Liver (tissue), 9 donors: ENCODE results near the gene CCM2. TPM values are rescaled to one million over a fixed set of nuclear protein-coding genes. Genes with fewer than 3 reads are reported as not detected.

Source experiments
- DNase-seq: peaks from one replicate; pipeline ENCODE4 v3.0.0-alpha.2; 2017; ENCODE audit warnings: low spot score
- H3K27ac ChIP-seq, 2 donors: one replicate each; pipeline ENCODE4 v1.7.0; 2013; ENCODE audit warnings: inconsistent platforms in 2 of 2, low read length in 2 of 2, control low read depth in 1 of 2, low read depth in 1 of 2, mild to moderate bottlenecking in 1 of 2
- H3K27me3 ChIP-seq, 4 donors: one replicate each; pipeline versions ENCODE4 v1.6.1 to v1.7.0; 2013; ENCODE audit warnings: low read length in 3 of 4, inconsistent platforms in 1 of 4, mild to moderate bottlenecking in 1 of 4, moderate library complexity in 1 of 4; ENCODE audit not compliant: control insufficient read depth in 4 of 4, insufficient read depth in 4 of 4
- H3K36me3 ChIP-seq, 4 donors: one replicate each; pipeline versions ENCODE4 v1.6.1 to v1.7.0; 2013; ENCODE audit warnings: low read length in 3 of 4, mild to moderate bottlenecking in 3 of 4, low read depth in 1 of 4, moderate library complexity in 1 of 4; ENCODE audit not compliant: control insufficient read depth in 4 of 4, insufficient read depth in 3 of 4
- H3K4me1 ChIP-seq, 4 donors: one replicate each; pipeline versions ENCODE4 v1.6.1 to v1.7.0; 2013; ENCODE audit warnings: low read length in 3 of 4, mild to moderate bottlenecking in 3 of 4, moderate library complexity in 1 of 4; ENCODE audit not compliant: control insufficient read depth in 4 of 4, insufficient read depth in 4 of 4
- H3K4me3 ChIP-seq, 3 donors: one replicate each; pipeline versions ENCODE4 v1.6.1 to v1.7.0; 2013; ENCODE audit warnings: low read length in 3 of 3, control low read depth in 1 of 3, low read depth in 1 of 3, mild to moderate bottlenecking in 1 of 3
- H3K9ac ChIP-seq, 2 donors: one replicate each; pipeline ENCODE4 v1.7.0; 2013; ENCODE audit warnings: low read length in 2 of 2, mild to moderate bottlenecking in 2 of 2, moderate library complexity in 2 of 2, control low read depth in 1 of 2, low read depth in 1 of 2
- H3K9me3 ChIP-seq, 4 donors: one replicate each; pipeline versions ENCODE4 v1.6.1 to v1.7.0; 2013; ENCODE audit warnings: low read length in 3 of 4; ENCODE audit not compliant: control insufficient read depth in 4 of 4
- EGR1 ChIP-seq, 2 donors: IDR thresholded peaks; 2 replicates each; pipeline ENCODE4 v1.6.1; 2016 to 2018; ENCODE audit warnings: antibody characterized with exemption in 2 of 2, low read depth in 2 of 2
- FOXA1 ChIP-seq: IDR thresholded peaks from 2 replicates; pipeline ENCODE4 v1.6.1; 2016; ENCODE audit warnings: antibody characterized with exemption
- FOXA2 ChIP-seq: IDR thresholded peaks from 2 replicates; pipeline ENCODE4 v1.6.1; 2016; ENCODE audit warnings: antibody characterized with exemption
- GABPA ChIP-seq, 2 donors: IDR thresholded peaks in 1 of 2; conservative IDR thresholded peaks in 1 of 2; 2 replicates each; pipeline ENCODE4 v1.6.1; 2016; ENCODE audit warnings: antibody characterized with exemption in 2 of 2, mild to moderate bottlenecking in 1 of 2, moderate library complexity in 1 of 2
- HNF4A ChIP-seq, 2 donors: conservative IDR thresholded peaks; 2 replicates each; pipeline ENCODE4 v1.6.1; 2016; ENCODE audit warnings: antibody characterized with exemption in 2 of 2, mild to moderate bottlenecking in 2 of 2
- JUND ChIP-seq, 2 donors: IDR thresholded peaks; 2 replicates each; pipeline ENCODE4 v1.6.1; 2016; ENCODE audit warnings: antibody characterized with exemption in 2 of 2
- NR2F2 ChIP-seq: IDR thresholded peaks from 2 replicates; pipeline ENCODE4 v1.6.1; 2016; ENCODE audit warnings: antibody characterized with exemption
- RAD21 ChIP-seq, 2 donors: IDR thresholded peaks; 2 replicates each; pipeline ENCODE4 v1.6.1; 2016; ENCODE audit warnings: antibody characterized with exemption in 2 of 2, mild to moderate bottlenecking in 2 of 2
- RXRA ChIP-seq, 2 donors: IDR thresholded peaks; 2 replicates each; pipeline ENCODE4 v1.6.1; 2017 to 2018; ENCODE audit warnings: antibody characterized with exemption in 2 of 2, mild to moderate bottlenecking in 1 of 2
- SP1 ChIP-seq: IDR thresholded peaks from 2 replicates; pipeline ENCODE4 v1.6.1; 2018; ENCODE audit warnings: antibody characterized with exemption, mild to moderate bottlenecking
- TAF1 ChIP-seq: conservative IDR thresholded peaks from 2 replicates; pipeline ENCODE4 v1.6.1; 2016; ENCODE audit warnings: antibody characterized with exemption, mild to moderate bottlenecking
- YY1 ChIP-seq: IDR thresholded peaks from 2 replicates; pipeline ENCODE4 v1.6.1; 2016; ENCODE audit warnings: antibody characterized with exemption, mild to moderate bottlenecking
- WGBS: extraction: QIAGEN DNeasy Blood & Tissue Kit; methylation state at CpG from one replicate; pipeline ENCODE4 v1.1.7; 2013; 5-methylcytosine and 5-hydroxymethylcytosine counted together
- polyA plus RNA-seq, 2 donors: library from polyadenylated mRNA; stranded (reverse) in 1 of 2; unstranded in 1 of 2; fragments of 200-250 nt in 1 of 2; fragments of >200 nt in 1 of 2; fragmentation: Nextera tagmentation in 1 of 2; extraction: Ambion mirVana in 1 of 2; gene quantifications; one replicate each; pipeline versions ENCODE4 v1.2.1 to v1.2.3, GENCODE V29; 2013 to 2015
- total RNA-seq, 2 donors: library from RNA; depleted of rRNA; stranded (reverse); fragments of >200 nt; gene quantifications; one replicate each; pipeline ENCODE4 v1.2.3, GENCODE V29; 2014
- TF ChIP-seq, protein P1 (sequence below): IDR thresholded peaks from 2 replicates; pipeline ENCODE4 v1.6.1; 2016; ENCODE audit warnings: antibody characterized with exemption
- TF ChIP-seq, protein P2 (sequence below): IDR thresholded peaks from 2 replicates; pipeline ENCODE4 v1.6.1; 2016; ENCODE audit warnings: antibody characterized with exemption
- TF ChIP-seq, protein P3 (sequence below): fragments of 150-350 bp; IDR thresholded peaks from 2 replicates; pipeline ENCODE4 v1.5.1; 2017; ENCODE audit warnings: improper control_type of control experiment, low read depth, low read length; ENCODE audit not compliant: missing input control
- TF ChIP-seq, protein P4 (sequence below): IDR thresholded peaks from 2 replicates; pipeline ENCODE4 v1.6.1; 2016; ENCODE audit warnings: antibody characterized with exemption, mild to moderate bottlenecking
- TF ChIP-seq, protein P5 (sequence below): IDR thresholded peaks from 2 replicates; pipeline ENCODE4 v1.6.1; 2016; ENCODE audit warnings: antibody characterized with exemption
- donor health status: healthy.
- donor health status: healthy.
- donor health status: healthy.
- donor health status: healthy.
- donor health status: healthy.

CCM2 gene
- total and polyA plus RNA-seq, 4 donors: 26.3 to 65.0 (median 47.5) TPM

DNA sequence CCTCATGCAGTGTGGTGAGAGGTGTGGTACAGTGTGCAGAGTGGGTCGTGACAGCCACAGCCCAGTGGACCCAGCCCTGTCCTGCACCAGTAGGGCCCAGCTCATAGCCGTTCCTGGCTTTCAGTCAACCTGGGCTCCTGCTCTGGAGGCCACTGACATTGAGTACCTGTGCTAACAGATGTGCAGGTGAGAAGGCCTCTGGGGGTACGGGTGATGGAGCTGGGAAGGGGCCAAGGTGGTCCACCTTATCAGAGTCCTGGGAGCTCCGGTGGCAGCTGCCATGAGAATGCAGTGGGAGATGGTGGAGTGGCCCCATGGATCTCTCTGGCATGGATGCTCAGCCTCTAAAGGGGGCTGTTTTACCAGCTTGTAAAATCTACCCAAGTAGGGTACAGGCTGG, 117.6 kb downstream of the CCM2 start:
- DNase-seq: no peak
- Histone ChIP-seq H3K9ac (no peak overlapping the region), H3K36me3 (no peaks in the 10 kb centered on the region), H3K27me3 (no peaks in the 10 kb centered on the region), H3K4me3 (no peak overlapping the region), H3K9me3 (no peaks in the 10 kb centered on the region), H3K4me1 (peaks cover 0 to under 1% (median 0%) of the 10 kb centered on the region in 4 donors), H3K27ac (no peak overlapping the region)
- WGBS: 77% methylated on average over 4 of the region's 4 CpGs
- TF ChIP-seq EGR1 (IDR thresholded peaks at IDR 0.05; ENCODE audit: low read depth in 2 of 2) (no peak), FOXA1 (no peak), YY1 (no peak), HNF4A (conservative IDR thresholded peaks at IDR 0.05) (no peak), RXRA (IDR thresholded peaks at IDR 0.05) (no peak), JUND (IDR thresholded peaks at IDR 0.05) (no peak), TAF1 (no peak), SP1 (no peak), NR2F2 (no peak)
- TF ChIP-seq, protein P1, sequence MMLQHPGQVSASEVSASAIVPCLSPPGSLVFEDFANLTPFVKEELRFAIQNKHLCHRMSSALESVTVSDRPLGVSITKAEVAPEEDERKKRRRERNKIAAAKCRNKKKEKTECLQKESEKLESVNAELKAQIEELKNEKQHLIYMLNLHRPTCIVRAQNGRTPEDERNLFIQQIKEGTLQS: no peak
- TF ChIP-seq, protein P2, sequence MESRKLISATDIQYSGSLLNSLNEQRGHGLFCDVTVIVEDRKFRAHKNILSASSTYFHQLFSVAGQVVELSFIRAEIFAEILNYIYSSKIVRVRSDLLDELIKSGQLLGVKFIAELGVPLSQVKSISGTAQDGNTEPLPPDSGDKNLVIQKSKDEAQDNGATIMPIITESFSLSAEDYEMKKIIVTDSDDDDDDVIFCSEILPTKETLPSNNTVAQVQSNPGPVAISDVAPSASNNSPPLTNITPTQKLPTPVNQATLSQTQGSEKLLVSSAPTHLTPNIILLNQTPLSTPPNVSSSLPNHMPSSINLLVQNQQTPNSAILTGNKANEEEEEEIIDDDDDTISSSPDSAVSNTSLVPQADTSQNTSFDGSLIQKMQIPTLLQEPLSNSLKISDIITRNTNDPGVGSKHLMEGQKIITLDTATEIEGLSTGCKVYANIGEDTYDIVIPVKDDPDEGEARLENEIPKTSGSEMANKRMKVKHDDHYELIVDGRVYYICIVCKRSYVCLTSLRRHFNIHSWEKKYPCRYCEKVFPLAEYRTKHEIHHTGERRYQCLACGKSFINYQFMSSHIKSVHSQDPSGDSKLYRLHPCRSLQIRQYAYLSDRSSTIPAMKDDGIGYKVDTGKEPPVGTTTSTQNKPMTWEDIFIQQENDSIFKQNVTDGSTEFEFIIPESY: no peak
- TF ChIP-seq, protein P3, sequence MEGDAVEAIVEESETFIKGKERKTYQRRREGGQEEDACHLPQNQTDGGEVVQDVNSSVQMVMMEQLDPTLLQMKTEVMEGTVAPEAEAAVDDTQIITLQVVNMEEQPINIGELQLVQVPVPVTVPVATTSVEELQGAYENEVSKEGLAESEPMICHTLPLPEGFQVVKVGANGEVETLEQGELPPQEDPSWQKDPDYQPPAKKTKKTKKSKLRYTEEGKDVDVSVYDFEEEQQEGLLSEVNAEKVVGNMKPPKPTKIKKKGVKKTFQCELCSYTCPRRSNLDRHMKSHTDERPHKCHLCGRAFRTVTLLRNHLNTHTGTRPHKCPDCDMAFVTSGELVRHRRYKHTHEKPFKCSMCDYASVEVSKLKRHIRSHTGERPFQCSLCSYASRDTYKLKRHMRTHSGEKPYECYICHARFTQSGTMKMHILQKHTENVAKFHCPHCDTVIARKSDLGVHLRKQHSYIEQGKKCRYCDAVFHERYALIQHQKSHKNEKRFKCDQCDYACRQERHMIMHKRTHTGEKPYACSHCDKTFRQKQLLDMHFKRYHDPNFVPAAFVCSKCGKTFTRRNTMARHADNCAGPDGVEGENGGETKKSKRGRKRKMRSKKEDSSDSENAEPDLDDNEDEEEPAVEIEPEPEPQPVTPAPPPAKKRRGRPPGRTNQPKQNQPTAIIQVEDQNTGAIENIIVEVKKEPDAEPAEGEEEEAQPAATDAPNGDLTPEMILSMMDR: no peak
- TF ChIP-seq, protein P4, sequence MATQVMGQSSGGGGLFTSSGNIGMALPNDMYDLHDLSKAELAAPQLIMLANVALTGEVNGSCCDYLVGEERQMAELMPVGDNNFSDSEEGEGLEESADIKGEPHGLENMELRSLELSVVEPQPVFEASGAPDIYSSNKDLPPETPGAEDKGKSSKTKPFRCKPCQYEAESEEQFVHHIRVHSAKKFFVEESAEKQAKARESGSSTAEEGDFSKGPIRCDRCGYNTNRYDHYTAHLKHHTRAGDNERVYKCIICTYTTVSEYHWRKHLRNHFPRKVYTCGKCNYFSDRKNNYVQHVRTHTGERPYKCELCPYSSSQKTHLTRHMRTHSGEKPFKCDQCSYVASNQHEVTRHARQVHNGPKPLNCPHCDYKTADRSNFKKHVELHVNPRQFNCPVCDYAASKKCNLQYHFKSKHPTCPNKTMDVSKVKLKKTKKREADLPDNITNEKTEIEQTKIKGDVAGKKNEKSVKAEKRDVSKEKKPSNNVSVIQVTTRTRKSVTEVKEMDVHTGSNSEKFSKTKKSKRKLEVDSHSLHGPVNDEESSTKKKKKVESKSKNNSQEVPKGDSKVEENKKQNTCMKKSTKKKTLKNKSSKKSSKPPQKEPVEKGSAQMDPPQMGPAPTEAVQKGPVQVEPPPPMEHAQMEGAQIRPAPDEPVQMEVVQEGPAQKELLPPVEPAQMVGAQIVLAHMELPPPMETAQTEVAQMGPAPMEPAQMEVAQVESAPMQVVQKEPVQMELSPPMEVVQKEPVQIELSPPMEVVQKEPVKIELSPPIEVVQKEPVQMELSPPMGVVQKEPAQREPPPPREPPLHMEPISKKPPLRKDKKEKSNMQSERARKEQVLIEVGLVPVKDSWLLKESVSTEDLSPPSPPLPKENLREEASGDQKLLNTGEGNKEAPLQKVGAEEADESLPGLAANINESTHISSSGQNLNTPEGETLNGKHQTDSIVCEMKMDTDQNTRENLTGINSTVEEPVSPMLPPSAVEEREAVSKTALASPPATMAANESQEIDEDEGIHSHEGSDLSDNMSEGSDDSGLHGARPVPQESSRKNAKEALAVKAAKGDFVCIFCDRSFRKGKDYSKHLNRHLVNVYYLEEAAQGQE: no peak

DNA sequence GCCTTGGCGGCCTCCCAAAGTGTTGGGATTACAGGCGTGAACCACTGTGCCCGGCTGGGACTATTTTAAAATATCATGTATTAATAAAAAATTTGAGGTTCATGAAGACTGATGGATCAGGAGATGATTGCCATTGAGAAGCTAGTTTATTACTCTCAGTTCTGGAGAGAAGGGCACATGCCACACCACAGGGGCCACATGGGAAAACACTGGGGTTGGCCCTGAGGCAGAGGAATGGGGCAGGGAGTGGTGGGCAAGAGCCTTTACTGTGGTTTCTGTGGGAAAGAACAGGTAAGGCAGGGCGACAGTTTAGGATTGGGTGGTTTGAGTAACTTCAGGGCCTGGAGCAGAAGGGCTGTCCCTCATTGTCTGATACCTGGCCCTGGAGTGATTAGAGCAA, 118.3 kb downstream of the CCM2 start:
- H3K27me3 ChIP-seq: no peaks in the 10 kb centered on the region
- WGBS: 92% methylated on average over 4 of the region's 4 CpGs

More for the DNA sequence above, 118.3 kb downstream of the CCM2 start:
- Histone ChIP-seq H3K9ac (no peak overlapping the region), H3K4me1 (no peaks in the 10 kb centered on the region), H3K9me3 (no peaks in the 10 kb centered on the region), H3K27ac (no peak overlapping the region), H3K36me3 (no peaks in the 10 kb centered on the region), H3K4me3 (no peak overlapping the region)
- DNase-seq: no peak
- TF ChIP-seq TAF1: no peak
- TF ChIP-seq HNF4A (conservative IDR thresholded peaks at IDR 0.05): no peak
- TF ChIP-seq FOXA2: no peak
- no peak for TF ChIP-seq RAD21 (IDR thresholded peaks at IDR 0.05)
- no peak for TF ChIP-seq GABPA (IDR thresholded peaks at IDR 0.05 in 1 of 2, conservative IDR thresholded peaks at IDR 0.05 in 1 of 2)
- TF ChIP-seq YY1: no peak
- TF ChIP-seq, protein P5, sequence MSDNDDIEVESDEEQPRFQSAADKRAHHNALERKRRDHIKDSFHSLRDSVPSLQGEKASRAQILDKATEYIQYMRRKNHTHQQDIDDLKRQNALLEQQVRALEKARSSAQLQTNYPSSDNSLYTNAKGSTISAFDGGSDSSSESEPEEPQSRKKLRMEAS: no peak
- TF ChIP-seq EGR1 (IDR thresholded peaks at IDR 0.05; ENCODE audit: low read depth in 2 of 2): no peak
- no peak for TF ChIP-seq NR2F2
- TF ChIP-seq, protein P2: no peak
- no peak for TF ChIP-seq RXRA (IDR thresholded peaks at IDR 0.05)
- TF ChIP-seq, protein P4: no peak
